ENCODE measurements around the gene COPS6.

COPS6 gene

DNA sequence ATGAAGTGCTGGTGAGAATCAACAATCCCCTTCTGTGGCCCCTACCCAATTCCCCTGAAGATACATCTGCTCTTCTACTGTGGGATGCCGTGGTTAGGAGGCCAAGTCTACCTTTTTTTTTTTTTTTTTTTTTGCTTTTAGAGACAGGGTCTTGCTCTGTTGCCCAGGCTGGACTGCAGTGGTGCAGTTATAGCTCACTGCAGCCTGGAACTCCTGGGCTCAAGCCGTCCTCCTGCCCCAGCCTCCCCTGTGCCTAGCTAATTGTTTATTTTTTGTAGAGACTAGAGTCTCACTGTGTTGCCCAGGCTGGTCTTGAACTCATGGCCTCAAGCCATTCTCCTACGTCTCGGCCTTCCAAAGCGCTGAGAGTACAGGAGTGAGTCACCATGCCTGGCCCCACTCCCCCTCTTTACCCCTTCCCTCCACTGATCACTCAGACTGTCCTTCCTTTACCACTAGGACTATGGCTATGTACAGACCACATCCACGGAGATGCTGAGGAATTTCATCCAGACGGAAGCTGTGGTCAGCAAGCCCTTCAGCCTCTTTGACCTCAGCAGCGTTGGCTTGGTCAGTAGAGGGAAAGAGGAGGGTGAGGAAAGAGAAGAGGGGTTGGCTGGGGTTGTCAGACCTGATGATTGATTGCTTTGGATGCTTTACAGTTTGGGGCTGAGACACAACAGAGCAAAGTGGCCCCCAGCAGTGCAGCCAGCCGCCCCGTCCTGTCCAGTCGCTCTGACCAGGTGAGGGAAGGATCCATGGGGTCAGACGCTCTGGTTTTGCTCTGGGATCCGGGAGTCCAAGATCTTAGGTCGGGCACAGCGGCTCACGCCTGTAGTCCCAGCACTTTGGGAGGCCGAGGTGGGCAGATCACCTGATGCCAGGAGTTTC, 14.4 kb downstream of the COPS6 start:
- no peak for DNase-seq

DNA sequence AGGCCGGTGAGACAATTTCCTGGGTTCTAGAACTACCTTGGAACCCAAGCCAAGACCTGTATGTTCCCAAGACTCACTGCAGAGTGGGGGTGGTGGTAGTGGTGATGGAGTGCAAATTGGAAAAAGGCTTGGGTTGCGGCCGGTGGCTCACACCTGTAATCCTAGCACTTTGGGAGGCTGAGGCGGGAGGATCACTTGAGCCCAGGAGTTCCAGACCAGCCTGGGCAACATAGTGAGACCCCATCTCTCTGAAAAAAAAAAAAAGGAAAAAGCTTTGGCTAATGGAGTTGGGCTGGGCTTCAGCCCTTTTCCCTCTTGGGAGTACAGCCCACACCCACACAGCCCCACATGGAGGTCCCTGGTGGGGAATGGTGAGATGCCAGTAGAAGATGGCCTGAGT, 16.8 kb downstream of the COPS6 start:
- DNase-seq: no peak

DNA sequence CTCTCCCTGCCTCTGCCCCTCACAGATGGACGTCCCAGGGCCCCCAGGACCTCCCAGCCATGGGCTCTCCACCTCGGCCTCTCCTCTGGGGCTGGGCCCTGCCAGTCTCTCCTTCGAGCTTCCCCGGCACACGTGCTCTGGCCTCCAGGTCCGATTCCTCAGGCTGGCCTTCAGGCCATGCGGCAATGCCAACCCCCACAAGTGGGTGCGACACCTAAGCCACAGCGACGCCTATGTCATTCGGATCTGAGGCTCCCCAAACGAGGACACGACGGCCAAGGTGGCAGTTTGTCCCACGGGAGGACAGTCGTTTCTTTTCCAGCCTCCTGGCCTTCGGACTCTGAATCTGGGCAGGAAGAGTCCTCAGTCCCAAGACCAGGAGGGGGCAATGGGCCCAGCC, 17.9 kb downstream of the COPS6 start:
- no peak for DNase-seq

DNA sequence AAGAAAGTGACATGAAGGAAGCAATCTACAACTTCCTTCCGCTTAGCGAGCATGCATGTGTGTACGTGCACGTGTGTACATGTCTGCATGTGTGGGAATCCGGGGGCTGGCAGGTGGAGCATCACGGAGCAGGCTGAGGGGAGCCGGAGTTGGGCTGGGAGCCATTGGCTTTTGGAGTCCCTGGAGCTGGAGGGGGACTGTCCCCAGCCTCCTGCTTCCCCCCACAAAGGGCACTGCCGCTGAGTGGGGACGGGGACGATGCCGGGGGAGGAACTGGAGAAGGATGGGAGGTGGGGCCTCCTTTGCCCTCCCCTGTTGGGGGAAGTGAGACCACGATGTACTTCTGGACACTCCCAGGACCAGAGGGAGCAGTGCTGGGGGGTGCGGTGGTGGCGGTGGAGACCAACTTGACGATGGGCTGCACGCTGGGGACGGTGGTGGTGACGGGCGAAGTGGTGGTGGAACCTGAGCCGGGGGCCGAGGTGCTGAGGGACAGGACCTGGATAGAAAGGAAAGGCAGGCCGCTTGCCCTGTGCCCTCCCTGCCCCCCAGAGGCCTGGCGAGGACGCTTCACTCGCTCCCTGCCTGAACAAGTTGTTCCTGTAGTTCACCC, 18.5 kb downstream of the COPS6 start:
- no peak for DNase-seq

DNA sequence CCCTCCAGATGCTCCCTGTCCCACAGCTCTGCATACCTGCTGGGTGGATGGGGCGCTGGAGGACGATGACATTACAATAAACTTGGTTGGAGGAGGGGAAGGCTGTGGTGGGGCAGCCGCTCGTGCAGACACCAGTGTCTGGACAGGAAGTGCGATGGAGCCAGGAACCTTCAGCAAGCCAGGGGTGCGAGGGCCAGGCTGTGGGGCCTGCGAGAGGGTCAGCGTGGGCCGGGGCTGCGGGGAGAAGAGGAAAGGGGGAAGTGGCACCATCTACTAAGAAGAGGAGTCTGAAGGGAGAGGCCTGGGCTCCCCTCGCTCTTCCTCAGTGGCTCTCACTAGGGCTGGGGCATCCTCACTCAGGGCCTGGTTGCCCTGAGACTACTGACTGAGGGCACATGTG, 19.1 kb downstream of the COPS6 start:
- no peak for DNase-seq

DNA sequence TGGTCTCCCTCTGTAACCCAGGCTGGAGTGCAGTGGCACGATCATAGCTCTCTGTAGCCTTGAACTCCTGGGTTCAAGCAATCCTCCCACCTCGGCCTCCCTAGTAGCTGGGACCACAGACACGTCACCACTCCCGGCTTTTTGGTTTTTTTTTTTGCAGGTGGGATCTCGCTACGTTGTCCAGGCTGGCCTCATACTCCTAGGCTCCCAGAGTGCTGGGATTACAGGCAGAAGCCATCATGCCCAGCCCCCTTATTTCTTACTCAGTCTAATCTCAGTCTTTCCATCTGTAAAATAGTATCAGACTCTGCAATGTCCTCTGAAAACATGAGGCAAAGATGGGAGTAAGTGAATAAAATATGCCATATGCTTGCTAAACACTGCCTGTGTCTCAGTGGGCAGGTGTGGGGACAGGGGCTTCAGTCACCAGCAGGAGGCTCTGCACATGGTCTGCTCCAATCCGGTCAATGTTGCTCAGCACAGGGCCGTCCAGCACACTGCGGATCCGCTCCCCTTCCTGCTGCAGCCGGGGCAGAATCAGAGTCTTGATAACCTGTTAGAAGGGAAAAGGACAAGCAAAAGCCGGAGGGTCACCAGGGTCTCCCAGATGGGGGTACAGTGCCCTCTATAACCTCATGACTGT, 20.9 kb downstream of the COPS6 start:
- no peak for DNase-seq

DNA sequence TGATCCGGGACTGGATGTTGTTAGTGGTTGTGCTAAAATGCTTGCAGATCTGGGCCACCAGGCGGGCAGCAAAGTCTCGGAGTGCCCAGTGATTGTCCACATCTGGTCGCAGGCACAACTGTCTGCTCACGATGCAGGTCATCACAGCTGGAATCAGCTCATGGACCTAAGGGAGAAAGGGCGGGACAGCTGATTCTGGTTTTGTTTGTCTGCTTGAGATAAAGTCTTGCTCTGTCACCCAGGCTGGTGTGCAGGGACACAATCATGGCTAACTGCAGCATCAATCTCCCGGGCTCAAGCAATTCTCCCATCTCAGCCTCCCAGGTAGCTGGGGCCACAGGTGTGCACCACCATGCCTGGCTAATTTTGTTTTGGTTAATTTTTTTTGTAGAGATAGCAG, 22.4 kb downstream of the COPS6 start:
- no peak for DNase-seq

DNA sequence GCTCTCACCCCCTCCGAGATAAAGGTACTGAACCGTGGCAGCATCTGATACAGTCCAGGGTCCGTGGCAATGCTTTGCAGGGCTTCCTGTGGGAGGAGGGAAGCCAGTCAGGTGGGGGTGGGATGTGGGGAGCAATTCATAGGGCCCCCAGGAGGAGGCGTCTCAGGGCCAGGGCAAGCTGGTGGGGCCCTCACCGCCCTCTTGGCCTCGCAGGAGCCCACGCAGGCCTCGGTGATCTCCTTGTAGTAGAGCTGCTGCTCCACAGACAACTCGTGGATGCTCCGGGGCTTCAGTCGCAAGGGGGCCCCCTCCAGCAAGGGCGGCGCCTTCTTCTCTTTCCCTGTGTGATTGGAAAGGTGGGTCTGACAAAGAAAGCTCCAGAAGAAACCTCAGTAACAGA, 23.1 kb downstream of the COPS6 start:
- no peak for DNase-seq

DNA sequence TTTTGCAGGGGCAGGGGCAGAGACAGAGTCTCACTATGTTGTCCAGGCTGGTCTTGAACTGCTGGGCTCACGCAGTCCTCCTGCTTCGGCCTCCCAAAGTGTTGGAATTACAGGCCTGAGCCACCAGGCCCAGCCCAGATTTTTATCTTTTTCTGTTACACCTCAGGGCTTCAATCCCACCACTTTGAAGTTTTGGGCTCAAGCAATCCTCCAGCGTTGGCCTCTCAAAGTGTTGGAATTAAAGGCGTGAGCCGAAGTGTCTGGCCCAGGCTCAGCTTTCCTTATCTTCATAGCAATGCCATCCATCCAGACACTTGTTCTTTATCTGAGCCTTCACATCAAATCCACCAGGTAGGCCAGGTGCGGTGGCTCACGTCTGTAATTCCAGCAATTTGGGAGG, 26.3 kb downstream of the COPS6 start:
- DNase-seq: no peak

DNA sequence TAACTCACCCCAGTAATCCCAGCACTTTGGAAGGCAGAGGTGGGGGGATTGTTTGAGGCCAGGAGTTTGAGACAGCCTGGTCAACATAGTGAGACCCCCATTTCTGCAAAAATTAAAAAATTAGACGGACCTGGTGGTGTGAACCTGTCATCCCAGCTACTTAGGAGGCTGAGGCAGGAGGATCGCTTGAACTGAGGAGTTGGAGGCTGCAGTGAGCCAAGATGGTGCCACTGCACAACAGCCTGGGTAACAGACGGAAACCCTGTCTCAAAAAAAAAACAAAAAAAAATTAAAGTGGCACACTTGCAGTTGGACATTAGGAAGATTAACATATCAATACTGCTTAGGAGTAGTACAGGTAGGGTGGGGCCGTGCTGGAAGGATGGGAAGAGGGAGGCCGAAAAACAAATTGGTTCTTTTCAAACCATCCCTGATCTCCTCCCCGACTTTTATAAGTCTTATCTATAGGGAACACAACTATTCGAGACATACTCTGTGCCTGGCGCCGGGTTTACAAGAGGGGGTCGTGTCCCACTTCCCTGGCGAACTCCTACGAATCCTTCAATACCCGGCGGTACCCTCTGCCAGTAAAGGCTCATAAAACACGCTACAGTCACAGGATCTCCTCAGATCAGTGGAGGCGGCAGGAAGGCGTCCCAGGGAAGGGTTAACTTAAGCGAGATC, 29.8 kb downstream of the COPS6 start:
- DNase-seq: no peak

DNA sequence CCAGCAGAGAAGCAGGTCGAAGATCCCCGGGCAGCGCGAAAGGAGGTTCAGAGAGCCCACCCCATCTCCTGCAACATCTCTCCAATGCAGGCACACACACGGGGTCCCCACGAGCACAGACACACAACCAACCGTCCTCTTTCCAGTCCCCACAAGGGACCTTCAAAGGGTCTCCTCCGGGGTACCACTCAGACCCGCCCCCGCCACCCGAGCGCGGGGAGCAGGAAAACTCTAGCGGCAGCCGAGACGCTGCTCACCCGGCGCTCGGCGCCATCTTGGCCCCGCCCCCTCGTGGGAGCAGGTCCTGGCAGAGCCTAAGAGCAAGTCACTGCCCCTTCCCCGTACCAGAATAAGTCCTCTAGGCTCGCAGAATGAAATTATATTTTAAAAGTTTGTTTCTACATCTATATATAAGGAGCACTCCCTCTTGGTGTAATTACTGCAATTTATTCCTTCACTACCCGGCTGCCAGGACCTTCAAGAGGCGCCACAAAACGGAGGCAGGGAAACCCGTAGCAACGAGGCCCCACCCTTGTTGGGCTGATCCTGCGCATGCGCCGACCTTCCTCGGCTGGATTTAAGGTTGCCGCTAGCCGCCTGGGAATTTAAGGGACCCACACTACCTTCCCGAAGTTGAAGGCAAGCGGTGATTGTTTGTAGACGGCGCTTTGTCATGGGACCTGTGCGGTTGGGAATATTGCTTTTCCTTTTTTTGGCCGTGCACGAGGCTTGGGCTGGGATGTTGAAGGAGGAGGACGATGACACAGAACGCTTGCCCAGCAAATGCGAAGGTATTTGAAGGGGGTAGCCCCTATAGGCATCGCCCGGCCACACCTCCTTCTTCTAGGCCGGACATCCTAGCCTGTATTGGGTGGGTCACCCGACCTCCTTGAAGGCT, 30.6 kb downstream of the COPS6 start, which contains the start of the genes CNPY4 and TAF6:
CNPY4 (plus strand) TSS at position 563 of the 898 bp plus-strand sequence; CDS start at position 674, 111 bp downstream.
TAF6 (minus strand) TSS at position 287 of the 898 bp plus-strand sequence. CDS start 5,149 bp downstream, outside the sequence.
- peak; percentile 89 to 94 (median 92) for DNase-seq

DNA sequence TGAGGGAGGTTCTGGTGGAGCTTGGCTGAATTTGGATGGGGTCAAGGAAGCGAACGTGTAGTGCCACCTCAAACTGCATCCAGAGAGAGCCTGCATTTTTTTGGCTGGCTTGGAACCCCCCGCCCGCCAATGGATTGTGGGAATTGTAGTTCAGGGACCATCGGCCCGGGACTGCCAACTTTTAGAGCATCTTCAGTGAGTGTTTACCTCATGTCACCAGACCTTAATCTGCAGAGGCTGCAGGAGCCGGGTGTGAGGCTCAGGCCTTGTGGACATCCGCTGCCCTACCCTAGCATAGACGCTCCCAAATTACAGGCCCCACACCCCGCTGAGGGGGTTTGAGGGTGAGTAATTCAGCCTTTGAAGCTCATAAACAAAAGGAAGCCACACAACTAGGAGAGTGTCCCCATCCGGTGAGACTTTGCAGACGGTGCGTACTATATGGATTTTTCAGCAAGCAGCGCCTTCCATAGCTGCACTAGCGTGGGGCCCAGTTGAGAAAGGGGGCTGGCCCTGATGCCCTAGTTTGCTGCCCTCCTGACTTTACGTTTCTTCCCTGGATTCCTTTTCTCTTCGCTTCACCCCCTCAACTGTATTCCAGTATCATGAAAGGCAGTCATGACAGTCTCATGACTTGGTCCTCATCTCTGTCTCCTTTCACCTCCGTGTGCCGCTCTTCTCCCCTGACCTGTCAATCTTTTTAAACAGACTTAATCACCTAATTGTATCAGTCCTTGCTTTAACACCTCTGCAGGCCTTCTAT, 31.4 kb downstream of the COPS6 start:
- DNase-seq: peak; percentile 33 to 84 (median 63)

DNA sequence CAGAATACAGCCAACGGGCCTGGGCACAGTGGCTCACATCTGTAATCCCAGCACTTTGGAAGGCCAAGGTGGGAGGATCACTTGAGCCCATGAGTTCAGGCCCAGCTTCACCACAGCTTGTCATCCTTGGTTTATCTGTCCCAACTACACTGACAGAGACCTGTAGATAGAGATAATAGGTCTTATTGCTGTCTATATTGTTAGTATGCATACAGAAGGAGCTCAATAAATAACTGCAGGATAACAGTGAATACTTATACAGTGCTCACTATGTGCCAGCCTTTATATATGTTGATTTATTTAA, 31.9 kb downstream of the COPS6 start:
- no peak for DNase-seq

DNA sequence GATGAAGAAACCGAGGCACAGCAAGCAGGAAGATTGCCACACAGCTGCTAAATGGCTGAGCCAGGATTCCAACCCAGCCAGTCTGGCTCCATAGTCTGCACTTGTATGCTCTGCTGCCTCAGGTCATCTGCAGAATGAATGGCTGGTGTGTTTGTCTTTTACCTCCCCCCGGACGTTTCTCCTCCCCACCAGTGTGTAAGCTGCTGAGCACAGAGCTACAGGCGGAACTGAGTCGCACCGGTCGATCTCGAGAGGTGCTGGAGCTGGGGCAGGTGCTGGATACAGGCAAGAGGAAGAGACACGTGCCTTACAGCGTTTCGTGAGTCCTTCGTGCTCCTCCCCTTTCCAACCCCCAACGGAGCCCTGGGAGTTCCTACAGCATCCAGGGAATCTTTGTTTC, 33.3 kb downstream of the COPS6 start:
- DNase-seq: no peak

DNA sequence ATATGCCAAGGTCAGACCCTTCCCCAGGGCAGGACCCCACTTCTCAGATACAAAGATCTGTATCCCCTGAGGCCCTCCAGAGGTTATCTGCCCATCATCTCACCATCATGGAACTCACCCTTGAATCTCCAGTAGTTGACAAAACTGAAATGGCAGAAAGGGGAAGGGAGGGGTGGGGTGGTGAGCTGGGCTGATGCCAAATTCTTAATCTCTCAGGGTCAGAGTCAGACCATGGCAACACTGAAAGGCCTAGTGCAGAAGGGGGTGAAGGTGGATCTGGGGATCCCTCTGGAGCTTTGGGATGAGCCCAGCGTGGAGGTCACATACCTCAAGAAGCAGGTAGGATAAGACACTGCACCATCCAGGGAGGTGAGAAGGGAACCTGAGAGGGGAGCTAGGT, 33.8 kb downstream of the COPS6 start:
- DNase-seq: no peak

DNA sequence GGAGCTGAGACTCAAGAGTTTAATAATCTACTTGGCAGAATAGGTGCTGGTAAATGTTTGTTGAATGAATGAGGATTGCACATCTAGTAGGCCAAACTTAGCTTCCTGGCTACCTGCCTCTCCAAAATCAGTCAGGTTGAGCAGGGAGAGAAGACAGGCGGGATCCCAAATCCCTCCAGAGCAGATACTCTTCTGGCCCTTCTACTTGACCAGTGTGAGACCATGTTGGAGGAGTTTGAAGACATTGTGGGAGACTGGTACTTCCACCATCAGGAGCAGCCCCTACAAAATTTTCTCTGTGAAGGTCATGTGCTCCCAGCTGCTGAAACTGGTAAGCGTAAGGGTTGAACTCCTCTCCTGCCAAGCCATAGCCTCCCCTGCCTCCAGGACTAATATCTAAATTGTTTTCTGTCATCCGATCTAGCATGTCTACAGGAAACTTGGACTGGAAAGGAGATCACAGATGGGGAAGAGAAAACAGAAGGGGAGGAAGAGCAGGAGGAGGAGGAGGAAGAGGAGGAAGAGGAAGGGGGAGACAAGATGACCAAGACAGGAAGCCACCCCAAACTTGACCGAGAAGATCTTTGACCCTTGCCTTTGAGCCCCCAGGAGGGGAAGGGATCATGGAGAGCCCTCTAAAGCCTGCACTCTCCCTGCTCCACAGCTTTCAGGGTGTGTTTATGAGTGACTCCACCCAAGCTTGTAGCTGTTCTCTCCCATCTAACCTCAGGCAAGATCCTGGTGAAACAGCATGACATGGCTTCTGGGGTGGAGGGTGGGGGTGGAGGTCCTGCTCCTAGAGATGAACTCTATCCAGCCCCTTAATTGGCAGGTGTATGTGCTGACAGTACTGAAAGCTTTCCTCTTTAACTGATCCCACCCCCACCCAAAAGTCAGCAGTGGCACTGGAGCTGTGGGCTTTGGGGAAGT, 35.8 kb downstream of the COPS6 start:
- no peak for DNase-seq

DNA sequence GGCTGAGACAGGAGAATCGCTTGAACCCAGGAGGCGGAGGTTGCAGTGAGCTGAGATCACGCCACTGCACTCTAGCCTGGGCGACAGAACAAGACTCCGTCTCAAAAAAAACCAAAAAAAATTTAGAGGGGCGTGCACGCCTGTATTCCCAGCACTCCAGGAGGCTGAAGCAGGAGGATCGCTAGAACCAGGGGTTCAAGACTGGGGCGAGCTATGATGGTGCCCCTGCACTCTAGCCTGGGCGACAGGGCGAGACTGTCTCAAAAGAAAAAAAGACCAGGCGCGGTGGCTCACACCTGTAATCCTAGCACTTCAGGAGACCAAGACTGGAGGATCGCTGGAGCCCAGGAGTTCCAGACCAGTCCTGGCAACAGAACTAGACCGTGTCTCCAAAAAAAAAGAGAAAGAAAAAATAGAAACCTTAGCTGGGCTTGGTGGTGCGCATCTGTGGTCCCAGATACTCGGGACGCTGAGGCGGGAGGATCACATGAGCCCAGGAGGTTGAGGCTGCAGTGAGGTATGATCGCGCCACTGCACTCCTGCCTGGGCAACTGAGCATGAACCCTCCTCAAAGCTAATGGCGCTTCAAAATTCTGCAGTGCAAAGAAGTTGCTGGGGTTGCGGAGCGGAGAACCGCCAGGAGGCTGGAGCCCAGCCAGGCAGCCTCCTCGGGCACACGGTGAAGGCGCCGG, 37.6 kb downstream of the COPS6 start:
- no peak for DNase-seq

DNA sequence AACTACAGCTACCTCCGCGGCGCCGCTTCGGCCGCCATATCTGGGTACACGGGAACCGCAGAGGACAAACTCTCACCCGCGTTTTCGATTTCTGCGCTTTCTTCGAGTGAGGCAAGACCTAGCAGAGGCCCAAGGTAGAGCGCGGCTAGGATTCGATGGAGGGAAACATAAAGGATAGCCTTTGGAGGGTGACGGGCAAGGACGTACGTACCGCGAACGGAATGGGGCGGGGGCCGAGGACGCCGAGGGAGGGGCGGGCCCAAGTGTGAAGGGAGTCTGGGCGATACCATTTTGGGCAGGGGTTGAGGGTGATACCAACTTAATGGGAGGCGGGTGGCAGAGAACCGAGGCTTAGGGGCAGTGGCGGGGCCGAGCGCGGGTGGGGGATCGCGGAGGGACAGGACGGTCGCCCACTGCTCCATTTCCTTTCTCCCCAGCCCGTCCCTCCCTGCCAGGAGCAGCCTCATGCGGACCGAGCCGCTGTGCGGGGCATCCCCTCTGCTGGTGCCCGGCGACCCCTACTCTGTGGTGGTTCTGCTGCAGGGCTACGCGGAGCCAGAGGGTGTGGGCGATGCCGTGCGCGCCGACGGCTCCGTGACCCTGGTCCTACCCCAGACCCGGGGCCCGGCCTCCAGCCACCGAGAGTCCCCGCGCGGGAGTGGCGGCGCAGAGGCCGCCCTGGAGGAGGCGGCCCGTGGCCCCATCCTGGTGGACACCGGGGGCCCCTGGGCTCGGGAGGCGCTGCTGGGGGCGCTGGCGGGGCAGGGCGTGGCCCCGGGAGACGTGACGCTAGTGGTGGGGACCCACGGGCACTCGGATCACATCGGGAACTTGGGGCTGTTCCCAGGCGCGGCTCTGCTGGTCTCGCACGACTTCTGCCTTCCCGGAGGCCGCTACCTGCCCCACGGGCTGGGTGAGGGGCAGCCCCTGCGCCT, 38.4 kb downstream of the COPS6 start, which contains the start of gene MBLAC1:
MBLAC1 (plus strand) TSS at position 37 of the 935 bp plus-strand sequence; CDS start at position 466, 429 bp downstream.
- DNase-seq: peak; percentile 72 to 95 (median 87)
